CD4-positive, alpha-beta T cell treated with Interleukin-10 for 1 hour (primary cell): ENCODE results near the gene SEC22C.

Source experiments
- DNase-seq: peaks from one replicate; pipeline ENCODE4 v3.0.0-alpha.2; 2020

The SEC22C gene

GRCh38 chr3:42533161-42533897 lies 48.4 kb downstream of the SEC22C start:
- no peak for DNase-seq

GRCh38 chr3:42532229-42532628 lies 49.5 kb downstream of the SEC22C start:
- DNase-seq: no peak

- DNase-seq: no peak
Measured at GRCh38 chr3:42531470-42531869, 50.3 kb downstream of the SEC22C start.

GRCh38 chr3:42530073-42530472 lies 51.7 kb downstream of the SEC22C start:
- DNase-seq: no peak

GRCh38 chr3:42529468-42529867 lies 52.3 kb downstream of the SEC22C start:
- peak; percentile 55 for DNase-seq

- DNase-seq: no peak
Measured at GRCh38 chr3:42527368-42527917, 54.3 kb downstream of the SEC22C start.

- peak; percentile 57 for DNase-seq
Measured at GRCh38 chr3:42526616-42527367, 55.0 kb downstream of the SEC22C start.

GRCh38 chr3:42525736-42526345 lies 55.9 kb downstream of the SEC22C start:
- no peak for DNase-seq

- no peak for DNase-seq
Measured at GRCh38 chr3:42525212-42525611, 56.6 kb downstream of the SEC22C start.

- DNase-seq: no peak
Measured at GRCh38 chr3:42524751-42525150, 57.0 kb downstream of the SEC22C start.

GRCh38 chr3:42520906-42521305 lies 60.9 kb downstream of the SEC22C start:
- no peak for DNase-seq

GRCh38 chr3:42520336-42520735 lies 61.4 kb downstream of the SEC22C start:
- no peak for DNase-seq

- no peak for DNase-seq
Measured at GRCh38 chr3:42519568-42519962, 62.2 kb downstream of the SEC22C start.

- DNase-seq: peak; percentile 70
Measured at GRCh38 chr3:42518800-42519567, 62.8 kb downstream of the SEC22C start.

GRCh38 chr3:42517117-42517516 lies 64.7 kb downstream of the SEC22C start:
- no peak for DNase-seq

- no peak for DNase-seq
Measured at GRCh38 chr3:42516443-42516842, 65.3 kb downstream of the SEC22C start.

- DNase-seq: no peak
Measured at GRCh38 chr3:42515976-42516375, 65.8 kb downstream of the SEC22C start.

- no peak for DNase-seq
Measured at GRCh38 chr3:42515391-42515916, 66.3 kb downstream of the SEC22C start.

GRCh38 chr3:42514876-42515275 lies 66.9 kb downstream of the SEC22C start:
- DNase-seq: no peak

GRCh38 chr3:42513521-42513920 lies 68.2 kb downstream of the SEC22C start:
- no peak for DNase-seq

- DNase-seq: no peak
Measured at GRCh38 chr3:42513121-42513520, 68.6 kb downstream of the SEC22C start.

- DNase-seq: no peak
Measured at GRCh38 chr3:42511736-42512135, 70.0 kb downstream of the SEC22C start.

- DNase-seq: no peak
Measured at GRCh38 chr3:42511201-42511600, 70.6 kb downstream of the SEC22C start.
